Stimulated activated CD8-positive, alpha-beta memory T cell treated with anti-CD3 and anti-CD28 coated beads, Interleukin-15, amount 100 ng/mL, for 1 hour (primary cell): ENCODE measurements around the gene CFC1.
"Not testable (repeated sequence)": the region's sequence is repeated elsewhere in the genome, so short reads cannot be mapped to it uniquely, and the experiment has no call there.

ENCODE experiments used
- DNase-seq: peaks from one replicate; pipeline ENCODE4 v3.0.0-alpha.2; 2020; ENCODE audit warnings: low read depth

Gene CFC1

DNA sequence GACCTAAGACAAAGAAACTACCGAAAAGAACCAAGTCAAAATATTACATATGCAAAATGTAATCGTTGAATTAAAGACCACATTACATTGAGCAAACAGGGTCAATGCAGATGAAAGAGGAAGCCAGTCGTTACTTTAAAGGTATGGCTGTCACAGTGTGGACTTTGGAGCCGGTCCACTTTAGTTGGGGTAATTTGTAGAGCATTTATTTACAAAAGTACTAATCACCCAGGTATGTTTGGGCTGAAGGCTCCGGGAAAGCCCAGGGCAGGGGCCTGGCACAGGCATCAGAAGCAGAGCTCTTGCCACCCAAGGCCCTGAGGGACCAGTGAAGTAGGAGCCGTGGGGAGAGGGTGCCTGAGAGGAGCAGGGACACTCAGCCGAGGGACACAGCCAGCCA lies 15.8 kb downstream of the CFC1 start:
- DNase-seq: not testable (repeated sequence)

DNA sequence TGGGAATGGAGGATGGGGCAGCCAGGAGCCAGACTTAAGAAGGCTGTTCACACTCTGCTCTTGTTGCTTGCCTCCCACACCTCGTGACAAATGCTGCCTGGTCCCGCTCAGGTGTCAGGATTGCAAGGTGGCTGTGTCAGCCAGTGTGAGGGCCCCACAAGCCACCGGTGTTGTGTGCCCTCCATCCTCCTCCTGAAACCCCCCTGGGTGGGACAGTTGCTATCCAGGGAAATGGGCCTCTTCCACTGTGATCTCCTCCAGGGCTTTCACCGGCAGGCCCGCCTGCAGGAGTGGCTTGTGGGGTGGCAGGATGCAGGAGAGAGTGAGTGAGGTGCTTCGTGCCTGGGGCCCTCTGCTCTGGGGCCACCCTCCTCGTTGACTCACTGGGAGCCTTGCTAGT lies 16.4 kb downstream of the CFC1 start:
- not testable (repeated sequence) for DNase-seq

DNA sequence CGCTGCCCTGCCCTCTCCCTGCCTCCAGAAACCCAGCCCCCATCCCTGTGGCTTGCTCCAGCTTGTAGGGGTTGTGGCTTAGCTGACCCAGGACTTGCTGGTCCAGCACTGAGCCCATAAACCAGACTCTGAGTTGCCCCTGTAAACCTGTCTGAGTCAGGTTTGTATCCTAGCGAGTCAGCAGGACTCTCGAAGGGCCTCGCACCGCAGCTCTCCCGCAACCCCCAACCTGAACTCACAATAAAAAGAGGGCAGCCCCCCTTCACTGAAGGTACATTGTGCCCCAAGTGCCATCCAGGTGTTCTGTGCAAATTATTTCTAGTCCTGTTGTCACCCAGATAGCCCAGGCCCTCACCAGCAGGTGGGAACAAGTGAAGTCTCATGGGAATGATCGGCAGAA lies 17.9 kb downstream of the CFC1 start:
- DNase-seq: not testable (repeated sequence)

DNA sequence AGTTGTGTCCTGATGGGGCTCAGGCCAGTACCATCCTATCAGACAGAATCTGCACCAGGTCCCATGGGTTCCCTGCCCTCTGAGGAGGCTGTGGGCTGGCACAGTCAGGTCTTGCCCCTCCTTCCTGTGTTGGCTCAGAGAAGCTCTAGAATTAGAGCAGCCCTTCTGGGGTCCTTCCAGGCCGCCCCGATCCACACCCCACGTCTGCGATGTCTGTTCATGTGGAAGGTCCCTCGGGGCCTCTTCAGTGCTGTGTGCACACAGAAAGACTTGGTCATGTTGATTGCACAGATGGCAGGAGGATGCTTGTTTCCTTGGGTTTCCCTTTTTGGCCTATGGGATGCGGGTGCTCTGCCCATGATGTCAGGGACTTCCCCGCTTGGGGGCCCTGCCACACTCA lies 20.3 kb downstream of the CFC1 start:
- not testable (repeated sequence) for DNase-seq

DNA sequence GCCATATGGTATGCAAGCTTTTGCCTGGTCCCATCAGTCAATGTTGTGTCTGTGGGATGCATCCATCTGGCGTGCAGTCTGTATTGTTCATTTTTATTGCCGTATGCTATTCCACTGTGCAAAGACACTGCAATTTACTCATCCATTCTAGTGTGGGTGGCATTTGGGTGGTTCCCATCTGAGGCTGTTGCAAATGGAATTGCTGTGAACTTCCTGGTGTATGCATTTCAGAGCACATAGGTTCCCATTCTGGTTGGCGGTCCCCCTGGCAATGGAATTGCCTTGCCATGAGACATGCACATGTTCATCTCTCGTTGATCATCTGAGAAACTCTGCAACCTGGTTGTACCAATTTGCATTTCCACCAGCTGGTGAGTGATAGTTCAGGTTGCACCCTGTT lies 21.8 kb downstream of the CFC1 start:
- not testable (repeated sequence) for DNase-seq

DNA sequence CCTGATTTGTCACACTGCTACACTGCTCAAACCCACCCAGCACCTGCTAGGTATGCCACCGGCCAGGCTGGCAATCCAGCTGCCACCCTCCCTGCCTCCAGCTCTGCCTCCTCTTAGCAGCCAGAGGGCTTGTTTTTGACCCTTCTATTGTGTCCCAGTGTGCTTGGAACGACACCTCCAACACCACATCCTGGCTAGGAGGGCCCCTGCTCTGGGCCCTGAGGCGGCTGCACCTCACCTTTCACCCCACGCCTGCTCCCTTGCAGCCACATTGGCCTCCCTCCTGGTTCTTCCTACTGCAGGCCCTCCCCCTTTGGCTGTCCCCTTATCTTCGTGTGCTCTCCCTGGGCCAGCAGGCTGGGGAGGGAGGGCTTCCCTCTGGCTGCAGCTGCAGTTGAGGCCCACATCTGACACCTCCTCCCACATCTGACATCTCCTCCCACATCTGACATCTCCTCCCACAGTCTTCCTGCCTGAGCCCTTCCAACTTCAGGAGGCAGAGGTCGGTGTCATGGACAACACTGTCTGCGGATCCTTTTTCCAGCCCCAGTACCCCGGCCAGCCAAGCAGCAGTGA lies 23.1 kb downstream of the CFC1 start:
- DNase-seq: not testable (repeated sequence)

DNA sequence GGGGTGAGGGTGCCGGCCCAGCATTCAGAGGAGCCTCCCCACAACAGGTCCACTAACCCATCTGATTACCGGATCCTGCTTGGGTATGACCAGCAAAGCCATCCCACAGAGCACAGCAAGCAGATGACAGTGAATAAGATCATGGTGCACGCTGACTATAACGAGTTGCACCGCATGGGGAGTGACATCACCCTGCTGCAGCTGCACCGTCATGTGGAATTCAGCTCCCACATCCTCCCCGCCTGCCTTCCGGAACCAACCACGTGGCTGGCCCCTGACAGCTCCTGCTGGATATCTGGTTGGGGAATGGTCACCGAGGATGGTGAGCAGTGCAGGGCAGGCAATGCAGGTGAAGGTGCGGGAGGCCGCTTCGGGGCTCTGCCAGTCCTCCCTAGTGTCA lies 25.1 kb downstream of the CFC1 start:
- DNase-seq: not testable (repeated sequence)

DNA sequence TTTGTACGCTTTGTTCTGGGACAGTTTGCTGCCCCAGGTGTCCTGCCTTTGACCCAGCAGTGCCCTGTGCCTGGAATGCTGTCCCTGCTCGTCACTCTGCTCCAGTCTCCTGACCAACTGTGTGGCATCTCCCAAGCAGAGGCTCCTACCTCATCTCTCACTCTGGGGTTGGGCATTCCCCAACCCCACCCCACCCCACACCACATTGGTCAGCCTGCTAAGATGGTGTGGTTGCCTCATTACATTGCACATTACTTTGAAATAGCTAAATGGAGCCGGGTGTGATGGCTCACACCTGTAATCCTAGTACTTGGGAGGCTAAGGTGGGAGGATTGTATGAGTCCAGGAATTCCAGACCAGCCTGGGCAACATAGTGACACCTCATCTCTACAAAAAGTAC lies 27.4 kb downstream of the CFC1 start:
- DNase-seq: not testable (repeated sequence)

DNA sequence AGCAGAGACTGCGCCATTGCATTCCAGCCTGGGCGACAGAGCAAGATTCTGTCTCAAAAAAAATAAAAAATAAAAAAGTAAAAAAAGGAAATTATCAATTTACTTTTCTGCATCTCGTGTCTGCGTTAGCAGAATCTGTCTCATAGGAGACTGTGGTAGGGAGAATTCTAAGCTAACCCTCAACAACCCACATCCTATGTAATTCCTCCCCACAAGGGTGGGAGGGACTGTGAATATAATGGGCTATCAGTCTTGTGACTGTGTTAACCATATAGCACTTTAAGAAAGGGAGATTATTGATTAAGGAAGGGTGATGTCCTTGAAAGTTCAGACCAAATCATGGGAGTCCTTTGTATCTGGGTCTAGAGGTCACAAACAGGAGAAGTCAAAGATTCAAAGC lies 33.2 kb downstream of the CFC1 start:
- DNase-seq: not testable (repeated sequence)

DNA sequence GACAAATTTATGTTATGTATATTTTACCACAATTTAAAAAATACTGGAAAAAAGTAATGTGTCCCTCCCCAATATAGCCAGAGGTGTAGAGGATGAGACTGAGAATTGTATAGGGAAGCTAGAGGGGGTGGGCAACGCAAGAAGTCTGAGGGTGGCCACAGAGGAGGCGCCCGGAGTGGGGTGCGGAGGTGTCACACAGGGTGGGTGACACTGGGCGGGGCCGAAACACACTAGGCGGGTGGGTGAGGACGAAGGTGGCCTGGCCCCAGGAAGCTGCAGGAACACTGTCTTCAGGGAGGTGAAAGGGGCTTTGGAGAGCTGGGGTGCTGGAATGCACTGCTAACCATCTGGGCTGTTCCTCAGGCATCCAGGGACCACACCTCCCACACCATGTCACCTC lies 42.9 kb downstream of the CFC1 start:
- DNase-seq: not testable (repeated sequence)

DNA sequence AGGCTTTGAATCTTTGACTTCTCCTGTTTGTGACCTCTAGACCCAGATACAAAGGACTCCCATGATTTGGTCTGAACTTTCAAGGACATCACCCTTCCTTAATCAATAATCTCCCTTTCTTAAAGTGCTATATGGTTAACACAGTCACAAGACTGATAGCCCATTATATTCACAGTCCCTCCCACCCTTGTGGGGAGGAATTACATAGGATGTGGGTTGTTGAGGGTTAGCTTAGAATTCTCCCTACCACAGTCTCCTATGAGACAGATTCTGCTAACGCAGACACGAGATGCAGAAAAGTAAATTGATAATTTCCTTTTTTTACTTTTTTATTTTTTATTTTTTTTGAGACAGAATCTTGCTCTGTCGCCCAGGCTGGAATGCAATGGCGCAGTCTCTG lies 45.2 kb downstream of the CFC1 start:
- not testable (repeated sequence) for DNase-seq

DNA sequence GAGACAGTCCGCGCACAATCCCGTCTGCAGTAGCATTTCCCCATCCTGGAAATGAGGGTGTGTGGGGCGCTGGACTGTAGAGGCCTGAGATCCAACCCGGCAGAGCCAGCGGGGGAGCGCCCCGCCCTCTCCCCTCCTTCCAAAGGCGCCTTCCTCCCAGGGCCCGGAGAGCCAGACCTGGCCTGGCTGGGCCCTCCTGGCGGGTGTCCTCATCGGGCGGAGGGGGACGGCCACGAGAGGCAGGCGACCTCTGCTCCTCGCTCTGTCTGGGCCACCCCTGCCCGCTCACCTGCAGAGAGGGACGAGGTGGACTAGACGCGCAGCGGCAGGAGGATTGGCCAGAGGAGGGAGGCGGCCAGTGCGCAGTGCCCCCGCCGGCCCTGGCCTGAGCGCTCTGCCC lies 49.9 kb downstream of the CFC1 start:
- DNase-seq: not testable (repeated sequence)

DNA sequence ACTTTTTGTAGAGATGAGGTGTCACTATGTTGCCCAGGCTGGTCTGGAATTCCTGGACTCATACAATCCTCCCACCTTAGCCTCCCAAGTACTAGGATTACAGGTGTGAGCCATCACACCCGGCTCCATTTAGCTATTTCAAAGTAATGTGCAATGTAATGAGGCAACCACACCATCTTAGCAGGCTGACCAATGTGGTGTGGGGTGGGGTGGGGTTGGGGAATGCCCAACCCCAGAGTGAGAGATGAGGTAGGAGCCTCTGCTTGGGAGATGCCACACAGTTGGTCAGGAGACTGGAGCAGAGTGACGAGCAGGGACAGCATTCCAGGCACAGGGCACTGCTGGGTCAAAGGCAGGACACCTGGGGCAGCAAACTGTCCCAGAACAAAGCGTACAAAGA lies 51.0 kb downstream of the CFC1 start:
- DNase-seq: not testable (repeated sequence)

DNA sequence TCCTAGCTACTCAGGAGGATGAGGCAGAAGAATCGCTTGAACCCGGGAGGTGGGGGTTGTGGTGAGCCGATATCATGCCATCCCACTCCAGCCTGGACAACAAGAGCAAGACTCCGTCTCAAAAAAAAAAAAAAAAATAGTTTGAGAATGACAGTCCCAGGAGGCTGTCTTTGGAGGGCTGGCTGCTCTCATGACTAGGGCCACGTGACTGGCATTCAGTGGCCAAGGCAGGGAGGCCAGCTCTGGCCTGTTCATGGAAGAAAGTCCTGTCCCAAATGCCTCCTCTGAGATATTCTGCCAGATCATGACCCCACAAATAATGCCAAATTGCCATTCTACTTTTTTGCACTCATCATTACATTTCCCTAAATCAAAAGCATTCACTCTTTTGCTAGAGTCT lies 54.4 kb downstream of the CFC1 start:
- DNase-seq: not testable (repeated sequence)

DNA sequence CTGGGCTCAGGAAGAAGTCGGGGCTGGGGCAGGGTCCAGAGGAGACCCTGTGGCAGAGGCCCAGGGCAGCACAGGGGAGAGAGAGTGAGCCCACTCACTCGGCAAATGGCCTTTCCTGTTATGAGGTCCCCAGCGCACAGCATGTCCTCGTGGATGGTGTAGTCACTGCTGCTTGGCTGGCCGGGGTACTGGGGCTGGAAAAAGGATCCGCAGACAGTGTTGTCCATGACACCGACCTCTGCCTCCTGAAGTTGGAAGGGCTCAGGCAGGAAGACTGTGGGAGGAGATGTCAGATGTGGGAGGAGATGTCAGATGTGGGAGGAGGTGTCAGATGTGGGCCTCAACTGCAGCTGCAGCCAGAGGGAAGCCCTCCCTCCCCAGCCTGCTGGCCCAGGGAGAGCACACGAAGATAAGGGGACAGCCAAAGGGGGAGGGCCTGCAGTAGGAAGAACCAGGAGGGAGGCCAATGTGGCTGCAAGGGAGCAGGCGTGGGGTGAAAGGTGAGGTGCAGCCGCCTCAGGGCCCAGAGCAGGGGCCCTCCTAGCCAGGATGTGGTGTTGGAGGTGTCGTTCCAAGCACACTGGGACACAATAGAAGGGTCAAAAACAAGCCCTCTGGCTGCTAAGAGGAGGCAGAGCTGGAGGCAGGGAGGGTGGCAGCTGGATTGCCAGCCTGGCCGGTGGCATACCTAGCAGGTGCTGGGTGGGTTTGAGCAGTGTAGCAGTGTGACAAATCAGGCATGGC lies 55.4 kb downstream of the CFC1 start:
- not testable (repeated sequence) for DNase-seq

DNA sequence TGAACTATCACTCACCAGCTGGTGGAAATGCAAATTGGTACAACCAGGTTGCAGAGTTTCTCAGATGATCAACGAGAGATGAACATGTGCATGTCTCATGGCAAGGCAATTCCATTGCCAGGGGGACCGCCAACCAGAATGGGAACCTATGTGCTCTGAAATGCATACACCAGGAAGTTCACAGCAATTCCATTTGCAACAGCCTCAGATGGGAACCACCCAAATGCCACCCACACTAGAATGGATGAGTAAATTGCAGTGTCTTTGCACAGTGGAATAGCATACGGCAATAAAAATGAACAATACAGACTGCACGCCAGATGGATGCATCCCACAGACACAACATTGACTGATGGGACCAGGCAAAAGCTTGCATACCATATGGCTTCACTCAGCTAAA lies 56.6 kb downstream of the CFC1 start:
- not testable (repeated sequence) for DNase-seq
